Hepatocyte (in vitro differentiated cells): ENCODE data around the gene MSANTD2. TPM values are rescaled to one million over a fixed set of nuclear protein-coding genes. Genes with fewer than 3 reads are reported as not detected.

Source experiments
- DNase-seq: peaks from one replicate; pipeline ENCODE4 v3.0.0-alpha.2; 2016; ENCODE audit warnings: low spot score
- H2AFZ ChIP-seq: fragments of 200-600 bp; sonication (generic); 2 replicates; pipeline ENCODE4 v1.6.0; 2016; ENCODE audit warnings: antibody characterized with exemption, mild to moderate bottlenecking
- H3K27ac ChIP-seq: fragments of 200-600 bp; sonication (generic); 2 replicates; pipeline ENCODE4 v1.5.1; 2016; ENCODE audit warnings: mild to moderate bottlenecking
- H3K27me3 ChIP-seq: fragments of 200-600 bp; sonication (generic); 2 replicates; pipeline ENCODE4 v1.6.1; 2016
- H3K36me3 ChIP-seq: fragments of 200-600 bp; sonication (generic); replicated peaks from 2 replicates; pipeline ENCODE4 v1.5.1; 2016; ENCODE audit warnings: low read depth; ENCODE audit not compliant: insufficient read depth
- H3K4me1 ChIP-seq: fragments of 200-600 bp; sonication (generic); 2 replicates; pipeline ENCODE4 v1.5.1; 2016; ENCODE audit warnings: mild to moderate bottlenecking, moderate library complexity; ENCODE audit not compliant: insufficient read depth
- H3K4me2 ChIP-seq: fragments of 200-600 bp; sonication (generic); 2 replicates; pipeline ENCODE4 v1.6.0; 2016
- H3K4me3 ChIP-seq: fragments of 200-600 bp; sonication (generic); 2 replicates; pipeline ENCODE4 v1.5.1; 2016; ENCODE audit warnings: mild to moderate bottlenecking
- H3K79me2 ChIP-seq: fragments of 200-600 bp; sonication (generic); 2 replicates; pipeline ENCODE4 v1.6.0; 2017; ENCODE audit warnings: mild to moderate bottlenecking
- H3K9me2 ChIP-seq: fragments of 200-600 bp; sonication (generic); replicated peaks from 2 replicates; pipeline ENCODE4 v1.6.0; 2017; ENCODE audit warnings: mild to moderate bottlenecking; ENCODE audit not compliant: insufficient read depth
- H3K9me3 ChIP-seq: fragments of 200-600 bp; sonication (generic); 2 replicates; pipeline ENCODE4 v1.5.1; 2016; ENCODE audit warnings: low read depth, mild to moderate bottlenecking
- H4K20me1 ChIP-seq: fragments of 200-600 bp; sonication (generic); 2 replicates; pipeline ENCODE4 v1.6.0; 2016; ENCODE audit warnings: mild to moderate bottlenecking; ENCODE audit not compliant: insufficient read depth, poor library complexity, severe bottlenecking
- CTCF ChIP-seq: fragments of 200-600 bp; sonication (generic); IDR thresholded peaks from 2 replicates; pipeline ENCODE4 v1.5.1; 2016; ENCODE audit warnings: antibody characterized with exemption, mild to moderate bottlenecking; ENCODE audit not compliant: poor library complexity
- EZH2 ChIP-seq: fragments of 200-600 bp; sonication (generic); IDR thresholded peaks from 2 replicates; pipeline ENCODE4 v1.6.1; 2016; ENCODE audit warnings: antibody characterized with exemption, mild to moderate bottlenecking, borderline replicate concordance
- EZH2phosphoT487 ChIP-seq: fragments of 200-600 bp; sonication (generic); IDR thresholded peaks from one replicate; pipeline ENCODE4 v1.6.1; 2018; ENCODE audit warnings: antibody characterized with exemption, mild to moderate bottlenecking, low read depth, moderate library complexity; ENCODE audit not compliant: unreplicated experiment, severe bottlenecking
- WGBS: methylation state at CpG from one replicate; pipeline ENCODE4 v1.1.6; 2016; ENCODE audit warnings: low lambda C conversion rate; ENCODE audit errors: missing lambda C conversion rate; 5-methylcytosine and 5-hydroxymethylcytosine counted together
- polyA plus RNA-seq: library from polyadenylated mRNA; unstranded; fragments of >200 nt; fragmentation: Nextera tagmentation; extraction: Ambion mirVana; gene quantifications from 2 replicates; pipeline ENCODE4 v1.2.1, GENCODE V29; 2016
- total RNA-seq: library from RNA; depleted of rRNA; stranded (reverse); fragments of >200 nt; gene quantifications from 2 replicates; pipeline ENCODE4 v1.2.3, GENCODE V29; 2014

The MSANTD2 gene
- total and polyA plus RNA-seq, 2 experiments from 2014 or later = 11.2 to 18.3 TPM

- peak overlapping the region; percentile 70 for H3K27ac ChIP-seq
- peak overlapping the region; percentile 53 for H3K4me3 ChIP-seq
- H3K9me3 ChIP-seq = no peaks in the 10 kb centered on the region
- H3K27me3 ChIP-seq = peaks cover 94% of the 10 kb centered on the region
- peak; percentile 60 for TF ChIP-seq CTCF
- TF ChIP-seq EZH2phosphoT487 = no peak
- peaks cover 7% of the 10 kb centered on the region for H3K4me1 ChIP-seq
- DNase-seq = peak; percentile 90
- no peaks in the 10 kb centered on the region for H4K20me1 ChIP-seq
- no peaks in the 10 kb centered on the region for H3K9me2 ChIP-seq
- H3K4me2 ChIP-seq = peak overlapping the region; percentile 92
- WGBS = 3% methylated on average over 24 of the region's 37 CpGs
- no peaks in the 10 kb centered on the region for H3K36me3 ChIP-seq
- H3K79me2 ChIP-seq = no peaks in the 10 kb centered on the region
- peak overlapping the region; percentile 67 for H2AFZ ChIP-seq
Observed at GRCh38 chr11:124746621-124747243, 53.5 kb downstream of the MSANTD2 start.

GRCh38 chr11:124745835-124746620 lies 54.2 kb downstream of the MSANTD2 start:
- TF ChIP-seq EZH2phosphoT487 (no peak), CTCF (peak; percentile 25), EZH2 (peak; percentile 2)
- peaks cover 94% of the 10 kb centered on the region for H3K27me3 ChIP-seq
- no peaks in the 10 kb centered on the region for H3K79me2 ChIP-seq
- DNase-seq = peak; percentile 60
- H4K20me1 ChIP-seq = no peaks in the 10 kb centered on the region
- H3K4me2 ChIP-seq = peak overlapping the region; percentile 92
- peaks cover 7% of the 10 kb centered on the region for H3K4me1 ChIP-seq
- H3K27ac ChIP-seq = peak overlapping the region; percentile 70
- 2% methylated on average over 32 of the region's 41 CpGs for WGBS
- no peaks in the 10 kb centered on the region for H3K9me2 ChIP-seq
- peak overlapping the region; percentile 67 for H2AFZ ChIP-seq
- H3K4me3 ChIP-seq = peak overlapping the region; percentile 53
- no peaks in the 10 kb centered on the region for H3K36me3 ChIP-seq
- H3K9me3 ChIP-seq = no peaks in the 10 kb centered on the region

GRCh38 chr11:124745270-124745834 lies 54.9 kb downstream of the MSANTD2 start:
- Histone ChIP-seq H4K20me1 (no peaks in the 10 kb centered on the region), H3K27me3 (peaks cover 94% of the 10 kb centered on the region), H3K4me1 (peaks cover 7% of the 10 kb centered on the region), H3K79me2 (no peaks in the 10 kb centered on the region), H3K9me3 (no peaks in the 10 kb centered on the region), H3K9me2 (no peaks in the 10 kb centered on the region), H3K27ac (no peak overlapping the region), H3K4me2 (peak overlapping the region; percentile 92), H3K4me3 (no peak overlapping the region), H3K36me3 (no peaks in the 10 kb centered on the region), H2AFZ (peak overlapping the region; percentile 67)
- TF ChIP-seq EZH2phosphoT487 = no peak
- peak; percentile 67 for TF ChIP-seq EZH2
- no peak for DNase-seq
- 6% methylated on average over 26 of the region's 44 CpGs for WGBS

GRCh38 chr11:124743050-124743449 lies 57.2 kb downstream of the MSANTD2 start:
- Histone ChIP-seq H2AFZ (no peak overlapping the region), H3K27ac (no peak overlapping the region), H3K79me2 (no peaks in the 10 kb centered on the region), H3K27me3 (peaks cover 85% of the 10 kb centered on the region), H3K9me3 (no peaks in the 10 kb centered on the region), H3K4me2 (no peak overlapping the region), H3K4me3 (no peak overlapping the region), H4K20me1 (no peaks in the 10 kb centered on the region), H3K36me3 (no peaks in the 10 kb centered on the region), H3K4me1 (no peaks in the 10 kb centered on the region), H3K9me2 (no peaks in the 10 kb centered on the region)
- 69% methylated on average over 6 of the region's 6 CpGs for WGBS
- TF ChIP-seq EZH2 = no peak
- TF ChIP-seq CTCF = no peak
- TF ChIP-seq EZH2phosphoT487 = no peak
- DNase-seq = no peak
